OCI-LY7 (cell line): ENCODE results near the gene CMSS1.

Source experiments
- CTCF ChIP-seq: fragments of 200-600 bp; sonication (generic); conservative IDR thresholded peaks from 2 replicates; pipeline ENCODE4 v1.5.1; 2014; ENCODE audit warnings: mild to moderate bottlenecking, antibody characterized with exemption, low read length, moderate library complexity, mixed read lengths
- EZH2phosphoT487 ChIP-seq: fragments of 200-600 bp; sonication (generic); IDR thresholded peaks from 2 replicates; pipeline ENCODE4 v1.6.1; 2018; ENCODE audit warnings: low read depth, borderline replicate concordance, mild to moderate bottlenecking, mixed run types, antibody characterized with exemption, low read length, moderate library complexity, mixed read lengths

- no peak for TF ChIP-seq CTCF
- no peak for TF ChIP-seq EZH2phosphoT487
Measured at GRCh38 chr3:99918715-99919114, 101.1 kb downstream of the CMSS1 start.
